ENCODE results near the gene FTO. TPM values are rescaled to one million over a fixed set of nuclear protein-coding genes. Genes with fewer than 3 reads are reported as not detected.

Gene FTO
- total and polyA plus RNA-seq, 2 of the 13 experiments (the other 11 are each of a cell fraction or from before 2014, with no cell fraction given): 41.6 to 55.8 TPM

- no peak for TF ChIP-seq ZBTB33 (CRISPR knock-in tag; IDR thresholded peaks at IDR 0.05)
- no peak for TF ChIP-seq PRDM15 (CRISPR knock-in tag; IDR thresholded peaks at IDR 0.05)
- TF ChIP-seq ZNF639 (CRISPR knock-in tag; conservative IDR thresholded peaks at IDR 0.05): no peak; the same call in 1 of the 2 replicates
- no peak for TF ChIP-seq YEATS4 (CRISPR knock-in tag; IDR thresholded peaks at IDR 0.05; ENCODE audit: borderline replicate concordance)
- no peak for TF ChIP-seq SETDB1 (CRISPR knock-in tag; IDR thresholded peaks at IDR 0.05; ENCODE audit: borderline replicate concordance)
- TF ChIP-seq TBL1XR1 (IDR thresholded peaks at IDR 0.05; ENCODE audit: borderline replicate concordance, low read length, partially characterized antibody): peak; percentile 87
- TF ChIP-seq ZNF354B (CRISPR knock-in tag; IDR thresholded peaks at IDR 0.05): no peak
- peak; percentile 65; the same call in 1 of the 2 replicates for TF ChIP-seq POGZ (CRISPR knock-in tag; IDR thresholded peaks at IDR 0.05)
- TF ChIP-seq DNMT1 (CRISPR knock-in tag; IDR thresholded peaks at IDR 0.05): no peak
- TF ChIP-seq ZMYM3 (CRISPR knock-in tag; IDR thresholded peaks at IDR 0.05): peak; percentile 76
- TF ChIP-seq HNF1A (IDR thresholded peaks at IDR 0.05; ENCODE audit: low read depth): peak; percentile 87
- peak; percentile 93 for TF ChIP-seq HNF1A (CRISPR knock-in tag; IDR thresholded peaks at IDR 0.05; ENCODE audit: borderline replicate concordance)
- 0 out of 2 replicates have a peak, but pooled peaks have one; percentile 19 for TF ChIP-seq FOXK2 (IDR thresholded peaks at IDR 0.05)
- TF ChIP-seq SMAD1 (CRISPR knock-in tag; IDR thresholded peaks at IDR 0.05; ENCODE audit: borderline replicate concordance, low read depth): no peak
- 0 out of 2 replicates have a peak, but pooled peaks have one; percentile 6 for TF ChIP-seq KDM1A (CRISPR knock-in tag; IDR thresholded peaks at IDR 0.05)
- 0 out of 2 replicates have a peak, but pooled peaks have one; percentile 27 for TF ChIP-seq HOXA3 (CRISPR knock-in tag; IDR thresholded peaks at IDR 0.05)
- peak; percentile 72; the same call in 1 of the 2 replicates for TF ChIP-seq NR2F6 (IDR thresholded peaks at IDR 0.05)
- peak; percentile 76 for TF ChIP-seq NR2F6 (CRISPR knock-in tag; IDR thresholded peaks at IDR 0.05)
Measured at GRCh38 chr16:54180421-54181359, 476.7 kb downstream of the FTO start (continued).
